ENCODE measurements around the gene EEF1AKMT3. TPM values are rescaled to one million over a fixed set of nuclear protein-coding genes. Genes with fewer than 3 reads are reported as not detected.

Gene EEF1AKMT3
- total and polyA plus RNA-seq, 9 of the 15 experiments (the other 6 are each of a cell fraction or from before 2014, with no cell fraction given): 4.1 to 17.2 (median 7.9) TPM

DNA sequence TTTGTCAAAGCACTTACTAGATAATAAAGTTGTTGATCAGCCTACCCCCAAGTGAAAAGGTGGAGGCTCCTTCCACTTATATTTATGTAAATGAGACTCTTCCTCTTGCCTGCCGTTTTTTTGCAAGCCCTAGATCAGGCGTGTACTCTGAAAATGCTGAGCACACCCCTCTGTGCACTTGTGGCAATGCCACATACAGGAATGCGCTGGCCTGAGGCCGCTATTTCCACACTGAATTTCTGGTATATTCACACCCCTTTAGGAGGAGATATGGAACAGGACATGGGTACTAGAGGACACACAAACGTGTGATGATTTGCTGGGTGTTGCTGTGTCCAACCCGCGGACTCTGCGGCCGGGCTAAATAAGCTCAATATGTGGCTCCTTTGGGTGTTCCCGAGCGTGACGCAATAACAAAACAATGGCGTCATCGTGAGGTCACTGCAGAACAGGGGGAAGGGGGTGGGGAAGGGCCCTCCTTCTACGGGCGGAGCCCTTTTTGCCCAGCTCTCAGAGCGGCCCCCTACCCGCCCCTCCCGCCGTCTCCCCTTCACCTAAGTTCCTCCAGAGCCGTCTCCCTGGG is 28.1 kb upstream of the EEF1AKMT3 start (continued):
- TF ChIP-seq, protein P1, sequence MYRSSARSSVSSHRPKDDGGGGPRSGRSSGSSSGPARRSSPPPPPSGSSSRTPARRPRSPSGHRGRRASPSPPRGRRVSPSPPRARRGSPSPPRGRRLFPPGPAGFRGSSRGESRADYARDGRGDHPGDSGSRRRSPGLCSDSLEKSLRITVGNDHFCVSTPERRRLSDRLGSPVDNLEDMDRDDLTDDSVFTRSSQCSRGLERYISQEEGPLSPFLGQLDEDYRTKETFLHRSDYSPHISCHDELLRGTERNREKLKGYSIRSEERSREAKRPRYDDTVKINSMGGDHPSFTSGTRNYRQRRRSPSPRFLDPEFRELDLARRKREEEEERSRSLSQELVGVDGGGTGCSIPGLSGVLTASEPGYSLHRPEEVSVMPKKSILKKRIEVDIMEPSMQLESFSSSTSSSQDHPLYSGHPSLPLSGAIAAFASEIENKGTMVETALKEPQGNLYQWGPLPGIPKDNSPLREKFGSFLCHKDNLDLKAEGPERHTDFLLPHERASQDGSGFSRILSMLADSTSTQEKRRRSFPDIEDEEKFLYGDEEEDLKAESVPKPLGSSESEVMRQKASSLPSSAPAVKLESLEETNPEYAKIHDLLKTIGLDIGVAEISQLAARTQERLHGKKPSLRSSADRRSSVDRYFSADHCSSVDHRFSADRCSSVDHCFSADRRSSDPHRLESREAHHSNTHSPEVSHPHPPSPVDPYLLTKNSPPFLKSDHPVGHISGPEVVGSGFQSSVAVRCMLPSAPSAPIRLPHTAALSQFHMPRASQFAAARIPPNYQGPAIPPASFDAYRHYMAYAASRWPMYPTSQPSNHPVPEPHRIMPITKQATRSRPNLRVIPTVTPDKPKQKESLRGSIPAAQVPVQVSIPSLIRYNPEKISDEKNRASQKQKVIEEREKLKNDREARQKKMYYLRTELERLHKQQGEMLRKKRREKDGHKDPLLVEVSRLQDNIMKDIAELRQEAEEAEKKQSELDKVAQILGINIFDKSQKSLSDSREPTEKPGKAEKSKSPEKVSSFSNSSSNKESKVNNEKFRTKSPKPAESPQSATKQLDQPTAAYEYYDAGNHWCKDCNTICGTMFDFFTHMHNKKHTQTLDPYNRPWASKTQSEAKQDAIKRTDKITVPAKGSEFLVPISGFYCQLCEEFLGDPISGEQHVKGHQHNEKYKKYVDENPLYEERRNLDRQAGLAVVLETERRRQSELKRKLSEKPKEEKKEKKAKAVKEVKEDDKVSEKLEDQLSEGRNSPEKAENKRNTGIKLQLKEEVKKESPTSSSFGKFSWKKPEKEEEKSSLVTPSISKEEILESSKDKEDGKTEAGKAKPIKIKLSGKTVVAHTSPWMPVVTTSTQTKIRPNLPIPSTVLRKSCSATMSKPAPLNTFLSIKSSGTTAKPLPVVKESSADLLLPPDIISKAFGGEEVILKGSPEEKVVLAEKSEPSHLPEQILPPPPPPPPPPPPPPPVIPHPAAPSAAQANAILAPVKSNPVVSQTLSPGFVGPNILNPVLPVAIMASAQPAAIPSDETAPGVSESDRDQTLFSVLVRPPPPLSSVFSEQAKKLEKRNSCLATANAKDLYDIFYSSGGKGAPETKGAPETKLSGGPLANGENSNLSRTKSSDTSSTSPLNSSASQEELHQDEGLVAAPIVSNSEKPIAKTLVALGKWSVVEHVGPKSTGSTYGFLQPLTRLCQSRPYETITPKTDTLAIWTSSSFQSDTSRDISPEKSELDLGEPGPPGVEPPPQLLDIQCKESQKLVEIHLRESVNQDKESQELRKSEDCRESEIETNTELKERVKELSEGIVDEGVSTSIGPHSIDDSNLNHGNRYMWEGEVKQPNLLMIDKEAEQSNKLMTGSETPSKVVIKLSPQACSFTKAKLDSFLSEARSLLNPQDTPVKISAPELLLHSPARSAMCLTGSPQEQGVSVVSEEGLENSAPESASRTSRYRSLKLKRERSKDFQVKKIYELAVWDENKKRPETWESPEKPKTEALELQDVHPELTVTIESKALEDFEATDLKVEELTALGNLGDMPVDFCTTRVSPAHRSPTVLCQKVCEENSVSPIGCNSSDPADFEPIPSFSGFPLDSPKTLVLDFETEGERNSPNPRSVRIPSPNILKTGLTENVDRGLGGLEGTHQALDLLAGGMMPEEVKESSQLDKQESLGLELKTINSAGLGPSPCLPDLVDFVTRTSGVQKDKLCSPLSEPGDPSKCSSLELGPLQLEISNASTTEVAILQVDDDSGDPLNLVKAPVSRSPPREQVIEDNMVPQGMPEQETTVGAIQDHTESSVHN (IDR thresholded peaks at IDR 0.05; ENCODE audit: borderline replicate concordance in 1 of 2, low read depth in 1 of 2): 0 out of 4 replicates have a peak, but pooled peaks of 1 of the 2 experiments have one; percentile 24
- TF ChIP-seq ZNF184 (CRISPR knock-in tag; IDR thresholded peaks at IDR 0.05): no peak
- TF ChIP-seq ZC3H8 (IDR thresholded peaks at IDR 0.05): no peak
- peak; percentile 87 for TF ChIP-seq CEBPG (CRISPR knock-in tag; IDR thresholded peaks at IDR 0.05)
- TF ChIP-seq CEBPG (tag; conservative IDR thresholded peaks at IDR 0.05 in 1 of 2, IDR thresholded peaks at IDR 0.05 in 1 of 2): peak; percentile 98
- TF ChIP-seq, protein P2, sequence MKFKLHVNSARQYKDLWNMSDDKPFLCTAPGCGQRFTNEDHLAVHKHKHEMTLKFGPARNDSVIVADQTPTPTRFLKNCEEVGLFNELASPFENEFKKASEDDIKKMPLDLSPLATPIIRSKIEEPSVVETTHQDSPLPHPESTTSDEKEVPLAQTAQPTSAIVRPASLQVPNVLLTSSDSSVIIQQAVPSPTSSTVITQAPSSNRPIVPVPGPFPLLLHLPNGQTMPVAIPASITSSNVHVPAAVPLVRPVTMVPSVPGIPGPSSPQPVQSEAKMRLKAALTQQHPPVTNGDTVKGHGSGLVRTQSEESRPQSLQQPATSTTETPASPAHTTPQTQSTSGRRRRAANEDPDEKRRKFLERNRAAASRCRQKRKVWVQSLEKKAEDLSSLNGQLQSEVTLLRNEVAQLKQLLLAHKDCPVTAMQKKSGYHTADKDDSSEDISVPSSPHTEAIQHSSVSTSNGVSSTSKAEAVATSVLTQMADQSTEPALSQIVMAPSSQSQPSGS (CRISPR knock-in tag; IDR thresholded peaks at IDR 0.05): peak; percentile 90; the same call in 1 of the 2 replicates
- peak in 1 of 2 experiments; percentile 92; a peak in 2 of 4 replicates for TF ChIP-seq TBL1XR1 (IDR thresholded peaks at IDR 0.05; ENCODE audit: low read length in 2 of 2)
- no peak for TF ChIP-seq HCFC1 (IDR thresholded peaks at IDR 0.05; ENCODE audit: low read depth, low read length)
- TF ChIP-seq HDGF (IDR thresholded peaks at IDR 0.05): no peak
- TF ChIP-seq GABPB1 (CRISPR knock-in tag; IDR thresholded peaks at IDR 0.05): peak; percentile 24; the same call in 1 of the 2 replicates
- TF ChIP-seq SIX5 (IDR thresholded peaks at IDR 0.05; ENCODE audit: borderline replicate concordance in 1 of 2, insufficient read depth in 1 of 2, low read depth in 1 of 2, low read length in 2 of 2): no peak
- TF ChIP-seq JUNB (CRISPR knock-in tag; conservative IDR thresholded peaks at IDR 0.05): 0 out of 2 replicates have a peak, but pooled peaks have one; percentile 13
- TF ChIP-seq STAT5B (CRISPR knock-in tag; IDR thresholded peaks at IDR 0.05): no peak
- no peak for TF ChIP-seq KDM4B (IDR thresholded peaks at IDR 0.05; ENCODE audit: borderline replicate concordance in 2 of 2, low read depth in 1 of 2)
- peak in 1 of 2 experiments; percentile 33; a peak in 1 of 4 replicates for TF ChIP-seq TRIM24 (IDR thresholded peaks at IDR 0.05)
- TF ChIP-seq TEAD1 (CRISPR knock-in tag; IDR thresholded peaks at IDR 0.05): no peak
- no peak for TF ChIP-seq NCOA2 (IDR thresholded peaks at IDR 0.05; ENCODE audit: partially characterized antibody in 2 of 2)
- peak in 1 of 2 experiments; percentile 23; a peak in 2 of 4 replicates for TF ChIP-seq KDM1A (IDR thresholded peaks at IDR 0.05)
- no peak for TF ChIP-seq THRAP3 (IDR thresholded peaks at IDR 0.05; ENCODE audit: borderline replicate concordance)

Measured in K562 (cell line).